HG03565 (cell line): Measurements from ENCODE around the gene UBAC2.
"Not testable (repeated sequence)": the region's sequence is repeated elsewhere in the genome, so short reads cannot be mapped to it uniquely, and the experiment has no call there.

Experiments
- ATAC-seq: cut with Tn5 transposase; IDR thresholded peaks from one replicate; pipeline ENCODE4 v1.9.1; 2021; ENCODE audit warnings: mild to moderate bottlenecking, moderate library complexity; ENCODE audit not compliant: unreplicated experiment

Gene UBAC2

DNA sequence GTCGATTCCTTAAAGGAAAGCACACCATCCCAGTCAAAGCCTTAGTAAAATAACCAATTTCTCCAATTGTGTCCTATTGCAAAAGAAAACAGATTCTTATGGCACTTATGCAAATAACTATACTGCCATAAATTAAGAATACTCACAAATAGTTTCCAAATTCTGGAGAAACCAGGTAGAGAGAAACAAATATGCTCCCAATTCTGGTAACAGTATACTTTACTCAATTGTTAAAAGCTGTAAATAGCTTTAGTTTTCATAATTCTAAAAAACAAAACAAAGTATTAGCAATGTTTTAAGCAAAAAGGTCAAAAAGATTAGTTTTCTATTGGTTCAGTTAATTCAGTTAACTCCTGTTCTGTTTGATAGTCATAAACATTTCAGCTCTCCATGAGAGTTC lies 18.2 kb upstream of the UBAC2 start:
- no peak for ATAC-seq

GRCh38 chr13:99185606-99186005 lies 15.0 kb upstream of the UBAC2 start:
- ATAC-seq = no peak

- no peak for ATAC-seq
These were observed 10.3 kb upstream of the UBAC2 start for GRCh38 chr13:99190147-99190985.

GRCh38 chr13:99191336-99191899 lies 9.2 kb upstream of the UBAC2 start:
- no peak for ATAC-seq

DNA sequence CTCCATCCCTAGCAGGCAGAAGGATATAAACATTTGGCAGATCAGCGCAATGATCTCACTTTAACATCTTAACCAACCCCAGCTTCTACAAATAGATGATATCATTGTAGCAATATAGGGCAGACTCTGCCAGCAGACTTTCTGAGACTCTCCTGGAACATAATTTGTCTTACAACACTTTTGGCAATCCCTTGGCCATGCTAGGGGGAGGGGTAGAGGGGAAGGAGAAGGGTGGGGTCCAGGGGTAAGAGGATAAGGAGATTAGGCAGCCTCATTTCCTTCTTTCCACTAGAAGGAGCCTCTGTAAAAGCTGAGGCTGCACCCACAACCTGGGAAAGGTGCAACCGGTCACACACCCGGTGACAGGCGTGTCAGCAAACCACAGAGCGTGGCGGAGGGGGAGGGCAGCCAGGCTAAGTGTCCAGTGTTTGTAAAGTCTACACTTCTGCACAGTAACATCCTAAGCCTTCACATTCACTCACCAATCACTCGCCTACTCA lies 8.7 kb upstream of the UBAC2 start:
- no peak for ATAC-seq

DNA sequence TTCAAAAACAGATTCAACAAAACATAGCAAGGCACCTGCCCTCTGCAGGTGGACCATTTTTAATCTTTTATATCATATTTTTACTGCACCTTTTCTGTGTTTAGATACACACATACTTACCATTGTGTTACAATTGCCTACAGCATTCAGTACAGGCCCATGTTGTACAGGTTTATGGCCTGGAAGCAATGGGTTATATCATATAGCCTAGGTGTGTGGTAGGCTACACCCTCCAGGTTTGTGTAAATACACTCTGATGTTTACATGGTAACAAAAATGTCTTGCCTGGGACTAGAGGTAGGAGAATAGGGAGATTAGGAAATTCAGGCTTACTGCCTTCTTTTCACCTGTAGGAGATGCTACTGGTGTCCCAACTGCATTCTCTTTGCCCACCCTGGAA lies 8.2 kb upstream of the UBAC2 start:
- ATAC-seq = no peak

GRCh38 chr13:99193152-99193551 lies 7.5 kb upstream of the UBAC2 start:
- ATAC-seq = no peak

- no peak for ATAC-seq
These were observed 4.1 kb upstream of the UBAC2 start for GRCh38 chr13:99196466-99197116.

- ATAC-seq = no peak
These were observed 3.5 kb upstream of the UBAC2 start for GRCh38 chr13:99197117-99197651.

- ATAC-seq = peak; percentile 0
These were observed 868 bp upstream of the UBAC2 start for GRCh38 chr13:99199541-99200431.

- ATAC-seq = no peak
These were observed 3.2 kb downstream of the UBAC2 start for GRCh38 chr13:99203601-99204579.

GRCh38 chr13:99205621-99206220 lies 5.1 kb downstream of the UBAC2 start:
- no peak for ATAC-seq

GRCh38 chr13:99206226-99206625 lies 5.6 kb downstream of the UBAC2 start:
- ATAC-seq = no peak

- no peak for ATAC-seq
These were observed 6.2 kb downstream of the UBAC2 start for GRCh38 chr13:99206873-99207272.

DNA sequence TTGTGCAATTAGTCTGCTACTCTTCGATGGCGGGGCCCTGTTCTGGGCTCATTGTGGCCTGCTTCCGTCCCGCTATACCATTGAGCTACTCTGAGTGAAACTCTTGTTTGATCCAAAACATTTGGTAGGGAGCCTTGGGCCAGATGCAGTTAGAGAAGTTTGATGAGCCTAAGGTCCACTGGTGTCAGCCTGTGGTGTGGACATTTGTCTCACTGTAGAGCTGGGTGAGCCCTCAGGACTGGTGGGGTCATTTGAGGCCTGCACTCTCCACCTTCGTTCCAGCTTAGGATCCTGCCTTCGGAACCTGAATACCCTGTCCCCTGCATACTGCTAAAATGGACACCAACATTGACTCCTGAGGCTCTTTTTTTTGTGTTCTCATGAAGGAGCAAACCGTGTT lies 6.9 kb downstream of the UBAC2 start:
- ATAC-seq = no peak

- ATAC-seq = no peak
These were observed 7.5 kb downstream of the UBAC2 start for GRCh38 chr13:99208185-99208584.

DNA sequence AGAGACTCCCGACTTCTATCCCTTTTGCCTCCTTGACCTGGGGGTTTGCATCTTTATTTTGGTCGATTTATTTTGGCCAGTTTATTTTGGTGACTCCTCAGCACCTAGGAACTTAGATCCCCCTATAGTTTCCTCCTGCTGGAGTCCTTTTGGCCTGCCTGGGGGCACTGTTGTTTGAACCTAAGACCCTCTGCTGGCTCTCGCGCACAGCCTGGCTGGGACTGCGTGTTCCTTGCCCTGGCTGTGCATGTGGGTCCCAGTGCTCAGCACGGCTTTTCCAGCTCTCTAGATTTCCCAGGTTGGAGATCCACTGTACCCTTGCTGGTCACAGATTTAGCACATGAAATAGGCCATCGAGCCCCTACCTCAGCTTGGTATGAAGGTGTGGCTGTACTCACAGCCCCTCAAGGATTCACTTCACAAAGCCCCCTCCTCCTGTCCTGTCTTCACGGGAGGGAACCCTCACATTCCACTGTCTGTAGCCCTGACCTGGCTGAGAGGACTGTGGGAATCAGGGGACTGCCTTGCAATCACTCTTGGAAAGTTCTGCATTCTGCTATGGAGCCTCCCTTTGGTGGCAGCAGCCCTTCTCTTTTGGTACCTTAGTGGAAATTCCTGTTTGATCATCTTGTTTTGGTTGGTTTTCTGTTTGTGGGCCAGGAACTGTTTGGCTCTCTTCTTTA lies 8.3 kb downstream of the UBAC2 start:
- no peak for ATAC-seq

- ATAC-seq = not testable (repeated sequence)
These were observed 10.0 kb downstream of the UBAC2 start for GRCh38 chr13:99210627-99211026.
